Kidney epithelial cell (primary cell): ENCODE data around the gene PPP3R1. TPM values are rescaled to one million over a fixed set of nuclear protein-coding genes. Genes with fewer than 3 reads are reported as not detected.

Experiments used
- DNase-seq: peaks from one replicate; pipeline ENCODE4 v3.0.0-alpha.2; 2010; ENCODE audit warnings: low read depth
- H3K27me3 ChIP-seq: 2 replicates; pipeline ENCODE4 v1.6.0; 2011; ENCODE audit warnings: low read length; ENCODE audit not compliant: control insufficient read depth, insufficient read depth
- H3K36me3 ChIP-seq: 2 replicates; pipeline ENCODE4 v1.5.1; 2011; ENCODE audit warnings: low read length; ENCODE audit not compliant: control insufficient read depth, insufficient read depth
- H3K4me3 ChIP-seq: 2 replicates; pipeline ENCODE4 v1.5.1; 2011; ENCODE audit warnings: low read depth, mild to moderate bottlenecking, control low read depth, low read length
- total RNA-seq: library from RNA; depleted of rRNA; stranded (reverse); fragments of >200 nt; gene quantifications from 2 replicates; pipeline ENCODE4 v1.2.3, GENCODE V29; 2015
- TF ChIP-seq, protein P1 (sequence below): IDR thresholded peaks from 2 replicates; pipeline ENCODE4 v1.5.1; 2011; ENCODE audit warnings: mild to moderate bottlenecking, moderate library complexity, low read length, control low read depth, inconsistent platforms; ENCODE audit not compliant: insufficient read depth, poor library complexity, severe bottlenecking

Gene PPP3R1
- total RNA-seq, 1 donor from 2014 or later = 32.8 TPM

DNA sequence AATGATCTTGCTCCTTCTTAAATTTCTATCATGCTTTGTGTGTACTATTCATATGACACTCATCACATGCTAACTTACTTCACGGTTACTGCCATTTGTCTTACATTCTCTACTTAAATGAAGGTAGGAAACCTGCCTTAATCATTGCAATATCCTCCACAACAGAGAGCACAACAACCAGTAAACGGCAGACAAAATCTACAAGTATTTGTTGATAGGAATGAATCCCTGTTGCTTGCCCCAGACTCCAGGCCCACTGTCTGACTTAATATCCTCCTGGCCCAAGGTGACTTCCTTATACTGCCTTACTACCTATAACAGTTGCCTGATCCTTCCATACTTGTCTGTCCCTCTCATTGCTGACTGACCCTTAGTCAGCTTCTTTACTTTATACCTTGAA, 3.5 kb downstream of the PPP3R1 start:
- TF ChIP-seq, protein P1, sequence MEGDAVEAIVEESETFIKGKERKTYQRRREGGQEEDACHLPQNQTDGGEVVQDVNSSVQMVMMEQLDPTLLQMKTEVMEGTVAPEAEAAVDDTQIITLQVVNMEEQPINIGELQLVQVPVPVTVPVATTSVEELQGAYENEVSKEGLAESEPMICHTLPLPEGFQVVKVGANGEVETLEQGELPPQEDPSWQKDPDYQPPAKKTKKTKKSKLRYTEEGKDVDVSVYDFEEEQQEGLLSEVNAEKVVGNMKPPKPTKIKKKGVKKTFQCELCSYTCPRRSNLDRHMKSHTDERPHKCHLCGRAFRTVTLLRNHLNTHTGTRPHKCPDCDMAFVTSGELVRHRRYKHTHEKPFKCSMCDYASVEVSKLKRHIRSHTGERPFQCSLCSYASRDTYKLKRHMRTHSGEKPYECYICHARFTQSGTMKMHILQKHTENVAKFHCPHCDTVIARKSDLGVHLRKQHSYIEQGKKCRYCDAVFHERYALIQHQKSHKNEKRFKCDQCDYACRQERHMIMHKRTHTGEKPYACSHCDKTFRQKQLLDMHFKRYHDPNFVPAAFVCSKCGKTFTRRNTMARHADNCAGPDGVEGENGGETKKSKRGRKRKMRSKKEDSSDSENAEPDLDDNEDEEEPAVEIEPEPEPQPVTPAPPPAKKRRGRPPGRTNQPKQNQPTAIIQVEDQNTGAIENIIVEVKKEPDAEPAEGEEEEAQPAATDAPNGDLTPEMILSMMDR = no peak
- no peak for DNase-seq
- H3K36me3 ChIP-seq = no peaks in the 10 kb centered on the region
- no peak overlapping the region for H3K4me3 ChIP-seq
- no peaks in the 10 kb centered on the region for H3K27me3 ChIP-seq

DNA sequence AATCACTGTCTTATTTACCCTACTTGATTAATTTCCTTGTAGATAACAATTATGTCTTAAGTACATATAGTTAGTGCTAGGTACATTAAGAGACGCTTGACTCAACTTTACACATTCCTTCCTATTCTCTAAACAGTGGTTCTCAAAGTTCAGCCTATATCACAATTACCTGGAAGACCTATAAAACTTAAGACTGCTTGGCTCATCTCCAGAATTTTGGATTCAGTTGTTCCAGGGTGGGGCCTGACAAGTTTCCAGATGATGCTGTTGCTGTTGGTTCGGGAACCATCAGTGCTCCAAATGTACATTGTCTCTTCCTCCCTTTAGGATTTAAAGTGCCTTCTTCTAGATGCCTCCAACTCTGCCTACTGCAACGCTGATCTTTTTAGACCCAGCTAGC, 4.0 kb downstream of the PPP3R1 start:
- TF ChIP-seq, protein P1 = no peak
- Histone ChIP-seq H3K4me3 (no peak overlapping the region), H3K27me3 (no peaks in the 10 kb centered on the region), H3K36me3 (no peaks in the 10 kb centered on the region)
- DNase-seq = no peak

DNA sequence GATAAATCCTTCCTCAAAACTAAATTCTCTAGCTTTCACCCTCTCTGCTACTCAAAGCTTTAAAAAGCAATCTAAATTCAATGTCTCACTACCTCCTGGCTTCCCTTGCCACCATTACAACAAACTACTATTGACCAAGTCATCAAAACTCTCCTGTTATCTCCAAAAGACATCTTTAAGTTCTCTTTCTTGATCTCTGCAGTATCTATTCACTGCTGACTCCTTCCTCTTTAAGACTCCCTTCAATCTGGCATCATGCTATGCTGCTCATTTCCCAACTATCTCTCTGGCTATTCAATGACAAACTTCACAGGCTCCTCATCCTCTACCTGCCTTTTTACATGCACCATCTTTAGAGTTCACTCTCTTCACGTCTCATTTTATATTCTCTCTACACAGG, 5.9 kb downstream of the PPP3R1 start:
- DNase-seq = no peak
- TF ChIP-seq, protein P1 = no peak
- H3K4me3 ChIP-seq = no peak overlapping the region
- H3K27me3 ChIP-seq = no peaks in the 10 kb centered on the region
- H3K36me3 ChIP-seq = no peaks in the 10 kb centered on the region

DNA sequence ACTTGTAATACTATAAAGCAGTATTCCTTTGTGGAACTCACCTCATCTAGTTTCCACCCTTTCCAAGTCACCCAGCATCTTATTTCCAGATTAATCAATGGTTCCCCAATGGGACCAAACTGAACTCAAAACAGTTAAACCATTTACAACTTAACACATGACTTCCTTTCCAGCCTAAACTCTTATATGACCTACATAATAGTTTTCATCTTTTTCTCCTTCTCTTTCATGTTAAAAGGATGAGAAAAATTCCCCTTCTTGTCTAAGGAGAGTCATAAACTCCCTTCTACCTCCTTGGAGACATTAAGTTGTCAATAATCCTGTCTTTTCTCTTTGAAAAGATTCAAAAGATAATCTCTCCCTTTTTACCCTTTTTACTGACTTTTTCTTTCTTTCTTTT, 6.7 kb downstream of the PPP3R1 start:
- no peak overlapping the region for H3K4me3 ChIP-seq
- TF ChIP-seq, protein P1 = no peak

DNA sequence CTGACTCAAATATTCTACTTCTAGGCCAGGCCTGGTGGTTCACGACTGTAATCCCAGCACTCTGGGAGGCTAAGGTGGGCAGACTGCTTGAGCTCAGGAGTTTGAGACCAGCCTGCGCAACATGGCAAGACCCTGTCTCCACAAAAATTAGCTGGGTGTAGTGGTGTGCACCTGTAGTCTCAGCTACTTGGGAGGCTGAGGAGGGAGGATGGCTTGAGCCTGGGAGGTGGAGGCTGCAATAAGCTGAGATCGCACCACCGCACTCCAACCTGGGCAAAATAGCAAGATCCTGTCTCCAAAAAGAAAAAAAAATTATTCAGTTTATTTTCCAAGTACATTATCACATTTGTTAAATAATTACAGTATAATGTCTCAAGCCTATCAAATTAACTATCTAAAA, 7.3 kb downstream of the PPP3R1 start:
- TF ChIP-seq, protein P1 = no peak
- no peak overlapping the region for H3K4me3 ChIP-seq
- H3K27me3 ChIP-seq = no peaks in the 10 kb centered on the region
- H3K36me3 ChIP-seq = no peaks in the 10 kb centered on the region
- no peak for DNase-seq

More for the DNA sequence above, 6.7 kb downstream of the PPP3R1 start:
- H3K27me3 ChIP-seq = no peaks in the 10 kb centered on the region
- no peaks in the 10 kb centered on the region for H3K36me3 ChIP-seq
- DNase-seq = no peak

DNA sequence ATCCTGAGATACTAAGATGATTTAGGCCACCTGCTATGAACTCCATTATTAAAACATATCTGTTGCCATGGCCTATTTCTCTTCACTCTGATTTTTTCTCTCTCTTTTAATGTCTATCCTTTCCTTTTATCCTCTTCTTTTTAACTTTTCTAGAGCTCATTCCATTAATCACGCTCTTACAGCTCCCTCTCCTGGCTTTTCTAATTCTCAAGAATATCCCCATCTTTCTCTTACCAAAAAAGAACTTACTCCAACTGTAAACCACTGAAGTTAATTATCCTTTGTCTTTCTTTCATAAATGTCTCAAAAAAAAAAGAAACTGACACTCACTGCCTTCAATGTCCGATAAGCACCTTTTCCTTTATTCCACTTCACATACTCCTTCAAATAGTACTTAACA, 7.9 kb downstream of the PPP3R1 start:
- H3K4me3 ChIP-seq = no peak overlapping the region
- TF ChIP-seq, protein P1 = peak; percentile 3
- no peaks in the 10 kb centered on the region for H3K27me3 ChIP-seq
- H3K36me3 ChIP-seq = no peaks in the 10 kb centered on the region
- no peak for DNase-seq
